GM15510 (cell line): ENCODE measurements around the gene DCTN4.

Source experiments
- POLR2A ChIP-seq: IDR thresholded peaks from 3 replicates; pipeline ENCODE4 v1.6.1; 2011; ENCODE audit warnings: borderline replicate concordance; ENCODE audit not compliant: insufficient read length; ENCODE audit errors: extremely low read depth

DCTN4 gene

DNA sequence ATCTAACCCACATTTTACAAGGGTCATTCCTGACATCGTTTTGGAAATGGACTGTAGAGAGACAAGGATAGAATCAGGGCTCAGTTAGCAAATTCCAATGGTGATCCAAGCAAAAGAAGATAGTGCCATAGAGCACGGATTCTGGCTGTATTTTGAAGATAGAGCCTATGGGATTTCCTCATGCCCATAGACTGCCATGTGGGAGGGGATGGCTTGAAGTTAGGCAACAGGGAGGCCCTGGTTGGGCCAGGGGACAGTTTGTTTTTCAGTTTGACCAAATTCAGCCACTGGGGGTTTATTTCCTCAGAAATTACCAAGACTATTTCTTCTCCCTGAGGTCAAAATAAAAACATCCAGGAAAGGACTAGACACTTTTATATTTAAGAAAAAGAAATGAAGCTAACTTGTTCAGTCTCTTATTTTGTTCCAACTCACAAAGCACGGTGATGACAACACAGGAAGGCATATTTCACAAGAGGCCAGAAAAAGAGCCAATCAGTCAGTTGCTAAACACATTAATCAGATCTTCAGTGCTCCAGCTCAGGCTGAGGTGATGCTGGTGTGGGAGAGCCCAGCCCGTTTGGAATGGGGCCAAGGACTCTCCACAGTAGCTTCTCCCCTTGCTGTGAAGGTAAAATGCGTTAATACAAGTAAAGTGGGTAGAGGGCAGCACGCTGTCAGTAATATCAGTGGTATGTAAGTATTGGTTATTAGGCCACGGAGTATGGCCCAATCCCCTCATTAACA lies 4.4 kb upstream of the DCTN4 start:
- TF ChIP-seq POLR2A, result no peak

DNA sequence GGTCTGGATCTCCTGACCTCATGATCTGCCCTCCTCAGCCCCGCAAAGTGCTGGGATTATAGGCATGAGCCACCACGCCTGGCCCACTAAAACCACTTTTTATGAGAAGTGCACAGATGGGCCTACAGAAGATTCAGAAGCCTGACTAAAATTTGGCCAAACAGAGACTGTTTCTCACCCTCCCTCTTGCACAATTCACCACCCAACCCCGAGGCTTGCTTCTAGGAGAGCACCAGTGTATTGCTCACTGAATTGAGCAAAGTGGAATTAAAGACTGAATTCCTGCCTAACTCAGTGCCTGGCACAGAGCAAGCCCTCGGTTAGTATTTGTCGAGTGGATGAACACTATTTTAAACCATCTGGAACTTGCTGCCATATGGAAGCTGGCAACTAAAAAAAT lies 3.4 kb upstream of the DCTN4 start:
- no peak for TF ChIP-seq POLR2A

DNA sequence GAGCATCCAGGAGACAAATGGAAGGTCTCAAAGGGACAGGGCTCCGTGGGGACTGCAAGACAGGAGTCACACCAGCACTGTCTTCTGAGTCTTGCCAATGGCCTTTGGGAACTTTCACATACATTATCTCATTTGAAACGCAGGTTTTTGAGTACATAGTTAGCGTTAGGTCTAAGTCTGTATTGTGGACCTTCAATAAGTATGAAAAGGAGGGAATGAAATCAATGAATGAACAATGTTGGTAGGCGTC lies 442 bp upstream of the DCTN4 start:
- no peak for TF ChIP-seq POLR2A

- no peak for TF ChIP-seq POLR2A
These were observed 650 bp downstream of the DCTN4 start for GRCh38 chr5:150758203-150758530.

- no peak for TF ChIP-seq POLR2A
These were observed 1.6 kb downstream of the DCTN4 start for GRCh38 chr5:150757087-150757649.

DNA sequence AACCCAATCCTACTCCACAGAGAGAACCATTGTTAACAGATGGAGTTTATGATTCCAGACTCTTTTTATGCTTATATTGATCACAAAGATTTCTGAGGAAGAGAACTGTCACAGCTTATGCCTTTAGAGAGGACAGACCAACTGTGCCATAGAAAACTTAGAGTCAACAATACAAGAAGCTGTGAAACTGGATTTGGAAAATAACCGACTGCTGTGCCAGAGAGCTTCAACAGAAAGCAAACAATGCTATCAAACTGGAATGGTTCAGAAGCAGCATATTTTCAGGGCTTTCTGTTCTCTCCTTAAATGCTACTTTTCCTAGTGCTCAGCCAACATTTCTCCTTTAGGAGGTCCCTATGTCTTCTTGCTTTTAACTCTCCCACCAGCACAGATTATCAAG lies 5.0 kb downstream of the DCTN4 start:
- no peak for TF ChIP-seq POLR2A

- no peak for TF ChIP-seq POLR2A
These were observed 5.4 kb downstream of the DCTN4 start for GRCh38 chr5:150753463-150753862.

GRCh38 chr5:150751096-150751891 lies 7.5 kb downstream of the DCTN4 start:
- TF ChIP-seq POLR2A, result no peak

GRCh38 chr5:150750469-150750868 lies 8.3 kb downstream of the DCTN4 start:
- no peak for TF ChIP-seq POLR2A

- no peak for TF ChIP-seq POLR2A
These were observed 17.8 kb downstream of the DCTN4 start for GRCh38 chr5:150740992-150741391.

GRCh38 chr5:150738862-150739261 lies 20.0 kb downstream of the DCTN4 start:
- TF ChIP-seq POLR2A, result no peak

GRCh38 chr5:150734579-150735384 lies 24.0 kb downstream of the DCTN4 start:
- TF ChIP-seq POLR2A, result no peak

- TF ChIP-seq POLR2A, result no peak
These were observed 27.1 kb downstream of the DCTN4 start for GRCh38 chr5:150731669-150732242.

GRCh38 chr5:150729859-150730258 lies 29.0 kb downstream of the DCTN4 start:
- no peak for TF ChIP-seq POLR2A

DNA sequence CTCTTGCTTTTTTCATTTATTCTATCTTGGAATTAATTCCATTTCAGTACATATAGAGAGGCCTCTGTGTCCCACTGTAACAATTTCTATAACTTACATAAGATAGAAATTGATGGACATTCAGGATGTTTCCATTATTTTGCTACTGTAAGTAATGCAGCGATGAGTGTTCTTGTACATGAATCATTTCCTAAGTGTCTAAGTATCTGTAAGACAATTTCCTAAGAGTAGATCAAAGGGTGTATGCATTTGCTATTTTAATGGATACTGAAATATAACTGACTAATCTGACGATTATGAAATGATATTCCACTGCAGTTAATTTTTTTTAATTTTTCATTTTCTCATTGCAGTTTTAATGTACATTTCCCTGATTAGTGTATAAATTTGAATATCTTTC lies 35.0 kb downstream of the DCTN4 start:
- TF ChIP-seq POLR2A, result no peak
